GM18520 (cell line): Measurements from ENCODE around the gene MS4A1.
"Not testable (repeated sequence)": the region's sequence is repeated elsewhere in the genome, so short reads cannot be mapped to it uniquely, and the experiment has no call there.

Experiments used
- ATAC-seq: cut with Tn5 transposase; IDR thresholded peaks from one replicate; pipeline ENCODE4 v1.9.1; 2021; ENCODE audit not compliant: unreplicated experiment

The MS4A1 gene

GRCh38 chr11:60455531-60456042 lies at the start of gene MS4A1:
Gene MS4A1, plus strand, starts transcription at chr11:60455847. Its CDS starts 6,528 bp downstream, at chr11:60462375.
- peak; percentile 81 for ATAC-seq

GRCh38 chr11:60420015-60420414 lies 35.6 kb upstream of the MS4A1 start:
- no peak for ATAC-seq

- no peak for ATAC-seq
Observed at GRCh38 chr11:60422609-60423008, 33.0 kb upstream of the MS4A1 start.

GRCh38 chr11:60428517-60428916 lies 27.1 kb upstream of the MS4A1 start:
- no peak for ATAC-seq

GRCh38 chr11:60429272-60429671 lies 26.4 kb upstream of the MS4A1 start, which contains the start of gene MS4A5:
Gene MS4A5, plus strand, starts transcription at chr11:60429572. Its CDS starts 103 bp downstream, at chr11:60429675.
- ATAC-seq: no peak

GRCh38 chr11:60431251-60431650 lies 24.4 kb upstream of the MS4A1 start:
- ATAC-seq: no peak

GRCh38 chr11:60433401-60433800 lies 22.2 kb upstream of the MS4A1 start:
- ATAC-seq: no peak

- ATAC-seq: no peak
Observed at GRCh38 chr11:60447070-60447469, 8.6 kb upstream of the MS4A1 start.

GRCh38 chr11:60447846-60448245 lies 7.8 kb upstream of the MS4A1 start:
- ATAC-seq: no peak

GRCh38 chr11:60451185-60451584 lies 4.5 kb upstream of the MS4A1 start:
- not testable (repeated sequence) for ATAC-seq

- ATAC-seq: no peak
Observed at GRCh38 chr11:60454212-60454611, 1.4 kb upstream of the MS4A1 start.

- ATAC-seq: no peak
Observed at GRCh38 chr11:60457576-60457975, 1.9 kb downstream of the MS4A1 start.

GRCh38 chr11:60459345-60459744 lies 3.7 kb downstream of the MS4A1 start:
- ATAC-seq: no peak

- no peak for ATAC-seq
Observed at GRCh38 chr11:60468829-60469228, 13.2 kb downstream of the MS4A1 start.

GRCh38 chr11:60469723-60470122 lies 14.1 kb downstream of the MS4A1 start:
- no peak for ATAC-seq

GRCh38 chr11:60477035-60477445 lies 21.4 kb downstream of the MS4A1 start:
- no peak for ATAC-seq

- no peak for ATAC-seq
Observed at GRCh38 chr11:60482361-60482760, 26.7 kb downstream of the MS4A1 start.

GRCh38 chr11:60485987-60486386 lies 30.3 kb downstream of the MS4A1 start:
- peak; percentile 94 for ATAC-seq

- ATAC-seq: no peak
Observed at GRCh38 chr11:60492488-60493009, 36.9 kb downstream of the MS4A1 start, which contains the start of gene MS4A12. Gene MS4A12, plus strand, starts transcription at chr11:60492778. Its CDS starts 4,541 bp downstream, at chr11:60497319.

- ATAC-seq: no peak
Observed at GRCh38 chr11:60493454-60493853, 37.8 kb downstream of the MS4A1 start.

- no peak for ATAC-seq
Observed at GRCh38 chr11:60498399-60498798, 42.8 kb downstream of the MS4A1 start.

- ATAC-seq: no peak
Observed at GRCh38 chr11:60498853-60499252, 43.2 kb downstream of the MS4A1 start.
